ENCODE measurements around the gene CACNB4.

Gene CACNB4

DNA sequence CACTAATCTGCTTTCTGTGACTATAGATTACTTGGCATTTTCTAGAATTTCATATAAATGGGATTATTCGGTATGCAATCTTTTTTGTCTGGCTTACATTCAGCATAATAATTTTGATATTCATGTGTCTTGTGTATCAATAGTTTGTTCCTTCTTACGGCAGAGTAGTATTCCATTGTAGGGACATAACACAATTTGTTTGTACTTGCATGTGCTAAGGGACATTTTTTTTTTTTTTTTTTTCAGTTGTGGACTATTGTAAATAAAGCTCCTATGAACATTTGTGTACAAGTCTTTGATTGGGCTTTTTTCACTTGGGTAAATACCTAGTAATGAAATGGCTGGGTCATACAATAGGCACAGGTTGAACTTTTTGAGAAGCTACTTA lies 315.7 kb downstream of the CACNB4 start:
- H3K36me3 ChIP-seq, result peaks cover 25 to 35% (median 35%) of the 10 kb centered on the region in 3 donors
- TF ChIP-seq, protein P1, sequence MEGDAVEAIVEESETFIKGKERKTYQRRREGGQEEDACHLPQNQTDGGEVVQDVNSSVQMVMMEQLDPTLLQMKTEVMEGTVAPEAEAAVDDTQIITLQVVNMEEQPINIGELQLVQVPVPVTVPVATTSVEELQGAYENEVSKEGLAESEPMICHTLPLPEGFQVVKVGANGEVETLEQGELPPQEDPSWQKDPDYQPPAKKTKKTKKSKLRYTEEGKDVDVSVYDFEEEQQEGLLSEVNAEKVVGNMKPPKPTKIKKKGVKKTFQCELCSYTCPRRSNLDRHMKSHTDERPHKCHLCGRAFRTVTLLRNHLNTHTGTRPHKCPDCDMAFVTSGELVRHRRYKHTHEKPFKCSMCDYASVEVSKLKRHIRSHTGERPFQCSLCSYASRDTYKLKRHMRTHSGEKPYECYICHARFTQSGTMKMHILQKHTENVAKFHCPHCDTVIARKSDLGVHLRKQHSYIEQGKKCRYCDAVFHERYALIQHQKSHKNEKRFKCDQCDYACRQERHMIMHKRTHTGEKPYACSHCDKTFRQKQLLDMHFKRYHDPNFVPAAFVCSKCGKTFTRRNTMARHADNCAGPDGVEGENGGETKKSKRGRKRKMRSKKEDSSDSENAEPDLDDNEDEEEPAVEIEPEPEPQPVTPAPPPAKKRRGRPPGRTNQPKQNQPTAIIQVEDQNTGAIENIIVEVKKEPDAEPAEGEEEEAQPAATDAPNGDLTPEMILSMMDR (IDR thresholded peaks at IDR 0.05), result no peak
- H3K27me3 ChIP-seq, result no peaks in the 10 kb centered on the region
- H3K27ac ChIP-seq, result no peak overlapping the region
- no peak for DNase-seq
- intact Hi-C loops (cut with DNase I; ENCODE audit: low total_unique reads), result no loop called here
- H3K9me3 ChIP-seq, result peaks cover 0 to 4% (median 0%) of the 10 kb centered on the region in 3 donors
- no peak overlapping the region for H3K4me3 ChIP-seq
- no peaks in the 10 kb centered on the region for H3K4me1 ChIP-seq

Data from tibial artery (tissue), 4 donors.